ENCODE results near the gene LRMDA.

- no peak for TF ChIP-seq POLR2A (IDR thresholded peaks at IDR 0.05)
- TF ChIP-seq CTCF (IDR thresholded peaks at IDR 0.05) = no peak
Measured at GRCh38 chr10:75658915-75659314, 227.5 kb downstream of the LRMDA start.

Data from adrenal gland (tissue), 5 donors.